ENCODE results near the gene CIB1. TPM values are rescaled to one million over a fixed set of nuclear protein-coding genes. Genes with fewer than 3 reads are reported as not detected.

CIB1 gene
- total RNA-seq, 1 donor from 2014 or later: 19.8 TPM

DNA sequence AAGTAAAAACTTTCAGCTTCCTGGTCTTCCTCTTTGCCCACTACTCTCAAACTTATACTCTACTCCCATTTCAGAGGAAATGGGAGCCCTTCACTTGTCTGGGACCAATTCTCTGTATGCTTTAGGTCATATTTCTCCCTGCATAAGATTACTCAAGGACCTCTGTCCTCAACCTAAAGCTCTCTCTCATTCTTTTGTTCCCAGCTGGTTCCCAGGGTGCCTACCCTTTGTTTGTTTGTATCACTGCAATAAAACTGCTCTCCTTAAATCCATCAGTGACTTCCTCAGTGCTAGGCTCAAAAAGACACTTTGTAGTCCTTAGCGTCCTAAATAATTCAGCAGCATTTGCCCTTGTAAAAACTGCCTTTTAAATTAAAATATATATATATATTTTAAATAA is 34.7 kb upstream of the CIB1 start:
- peak overlapping the region; percentile 89 for H3K27ac Mint-ChIP-seq (ENCODE audit: unreplicated experiment)
- H3K4me3 Mint-ChIP-seq (ENCODE audit: unreplicated experiment): peak overlapping the region; percentile 67
- no peak for DNase-seq (ENCODE audit: low spot score)
- peaks cover 9% of the 10 kb centered on the region for H3K27me3 Mint-ChIP-seq (ENCODE audit: unreplicated experiment)
- H3K4me1 Mint-ChIP-seq (ENCODE audit: unreplicated experiment): peaks cover 50% of the 10 kb centered on the region
- peaks cover 18% of the 10 kb centered on the region for H3K36me3 Mint-ChIP-seq (ENCODE audit: low read depth, unreplicated experiment)
- no peaks in the 10 kb centered on the region for H3K9me3 Mint-ChIP-seq (ENCODE audit: unreplicated experiment)
- TF ChIP-seq, protein P1, sequence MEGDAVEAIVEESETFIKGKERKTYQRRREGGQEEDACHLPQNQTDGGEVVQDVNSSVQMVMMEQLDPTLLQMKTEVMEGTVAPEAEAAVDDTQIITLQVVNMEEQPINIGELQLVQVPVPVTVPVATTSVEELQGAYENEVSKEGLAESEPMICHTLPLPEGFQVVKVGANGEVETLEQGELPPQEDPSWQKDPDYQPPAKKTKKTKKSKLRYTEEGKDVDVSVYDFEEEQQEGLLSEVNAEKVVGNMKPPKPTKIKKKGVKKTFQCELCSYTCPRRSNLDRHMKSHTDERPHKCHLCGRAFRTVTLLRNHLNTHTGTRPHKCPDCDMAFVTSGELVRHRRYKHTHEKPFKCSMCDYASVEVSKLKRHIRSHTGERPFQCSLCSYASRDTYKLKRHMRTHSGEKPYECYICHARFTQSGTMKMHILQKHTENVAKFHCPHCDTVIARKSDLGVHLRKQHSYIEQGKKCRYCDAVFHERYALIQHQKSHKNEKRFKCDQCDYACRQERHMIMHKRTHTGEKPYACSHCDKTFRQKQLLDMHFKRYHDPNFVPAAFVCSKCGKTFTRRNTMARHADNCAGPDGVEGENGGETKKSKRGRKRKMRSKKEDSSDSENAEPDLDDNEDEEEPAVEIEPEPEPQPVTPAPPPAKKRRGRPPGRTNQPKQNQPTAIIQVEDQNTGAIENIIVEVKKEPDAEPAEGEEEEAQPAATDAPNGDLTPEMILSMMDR (IDR thresholded peaks at IDR 0.05; ENCODE audit: unreplicated experiment): no peak

DNA sequence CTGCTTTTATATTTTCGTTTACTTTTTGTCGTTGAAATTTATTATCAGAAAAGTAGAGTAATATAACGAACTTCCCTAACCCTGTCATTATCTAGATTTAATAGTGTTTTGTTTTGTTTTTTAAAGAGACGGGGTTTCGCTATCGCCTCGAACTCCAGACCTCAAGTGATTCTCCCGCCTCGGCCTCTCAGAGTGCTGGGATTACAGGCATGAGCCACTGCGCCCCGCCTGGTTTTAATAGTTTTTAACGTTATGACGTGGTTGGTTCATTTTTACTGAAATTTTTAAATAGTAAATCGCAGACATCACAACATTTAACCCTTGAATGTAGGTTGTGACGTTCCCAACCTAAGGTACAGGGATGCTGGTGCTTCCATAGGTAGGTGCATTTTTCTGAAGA is 32.7 kb upstream of the CIB1 start:
- DNase-seq (ENCODE audit: low spot score): no peak
- Mint-ChIP-seq H3K36me3 (ENCODE audit: low read depth, unreplicated experiment) (peaks cover 9% of the 10 kb centered on the region), H3K27ac (ENCODE audit: unreplicated experiment) (peak overlapping the region; percentile 81), H3K4me1 (ENCODE audit: unreplicated experiment) (peaks cover 51% of the 10 kb centered on the region), H3K9me3 (ENCODE audit: unreplicated experiment) (no peaks in the 10 kb centered on the region), H3K27me3 (ENCODE audit: unreplicated experiment) (peaks cover 9% of the 10 kb centered on the region), H3K4me3 (ENCODE audit: unreplicated experiment) (peak overlapping the region; percentile 96)
- TF ChIP-seq, protein P1 (IDR thresholded peaks at IDR 0.05; ENCODE audit: unreplicated experiment): no peak

- TF ChIP-seq, protein P1 (IDR thresholded peaks at IDR 0.05; ENCODE audit: unreplicated experiment): no peak
- Mint-ChIP-seq H3K4me3 (ENCODE audit: unreplicated experiment) (peak overlapping the region; percentile 96), H3K27ac (ENCODE audit: unreplicated experiment) (peak overlapping the region; percentile 94), H3K27me3 (ENCODE audit: unreplicated experiment) (peaks cover 12% of the 10 kb centered on the region), H3K36me3 (ENCODE audit: low read depth, unreplicated experiment) (peaks cover 5% of the 10 kb centered on the region), H3K9me3 (ENCODE audit: unreplicated experiment) (no peaks in the 10 kb centered on the region), H3K4me1 (ENCODE audit: unreplicated experiment) (peaks cover 49% of the 10 kb centered on the region)
- peak; percentile 42 for DNase-seq (ENCODE audit: low spot score)
Measured at GRCh38 chr15:90266061-90266431, 32.3 kb upstream of the CIB1 start.

DNA sequence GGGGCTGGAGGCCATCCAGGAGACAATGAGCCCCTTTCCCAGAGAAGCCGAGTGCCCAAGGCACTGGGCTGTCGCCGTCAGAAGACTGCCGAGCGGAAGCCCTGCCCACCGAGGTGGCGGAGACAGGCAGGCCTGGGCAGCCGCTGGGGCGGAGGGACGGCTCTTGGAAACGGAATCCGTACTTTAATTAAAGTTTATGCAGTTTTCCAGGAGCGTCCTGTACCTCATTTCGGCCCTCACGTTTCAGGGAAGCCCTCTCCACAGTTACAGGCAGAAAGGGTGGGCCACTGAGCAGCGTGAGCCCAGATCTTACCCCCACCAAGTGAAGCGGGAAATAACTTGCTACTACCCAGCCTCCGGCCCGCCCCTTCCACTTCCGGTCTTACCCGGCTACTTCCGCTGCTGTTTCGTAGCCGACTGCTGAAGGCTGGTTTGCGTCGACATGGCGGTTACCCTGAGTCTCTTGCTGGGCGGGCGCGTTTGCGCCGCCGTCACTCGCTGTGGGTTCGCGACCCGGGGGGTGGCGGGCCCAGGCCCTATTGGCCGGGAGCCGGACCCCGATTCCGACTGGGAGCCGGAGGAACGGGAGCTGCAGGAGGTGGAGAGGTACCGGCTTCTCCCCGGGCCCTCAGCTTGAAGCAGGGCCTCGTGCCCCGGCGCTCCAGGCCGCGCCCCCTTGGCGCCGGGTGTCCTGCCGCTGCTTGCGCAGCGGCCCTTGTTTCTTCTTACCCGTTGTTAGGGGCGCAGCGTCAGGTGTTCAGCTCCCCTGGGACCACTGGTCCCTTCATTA is 31.7 kb upstream of the CIB1 start, which contains the start of gene NGRN:
TSS of gene NGRN (plus strand) at position 402 of the 790 bp plus-strand sequence. CDS start at position 443, 41 bp downstream.
- Mint-ChIP-seq H3K9me3 (ENCODE audit: unreplicated experiment) (no peaks in the 10 kb centered on the region), H3K36me3 (ENCODE audit: low read depth, unreplicated experiment) (peaks cover 4% of the 10 kb centered on the region), H3K4me3 (ENCODE audit: unreplicated experiment) (peak within 1 kb of the TSS; percentile 96), H3K27ac (ENCODE audit: unreplicated experiment) (peak within 1 kb of the TSS; percentile 94), H3K4me1 (ENCODE audit: unreplicated experiment) (peaks cover 46% of the 10 kb centered on the region), H3K27me3 (ENCODE audit: unreplicated experiment) (peaks cover 12% of the 10 kb centered on the region)
- DNase-seq (ENCODE audit: low spot score): peak; percentile 87
- TF ChIP-seq, protein P1 (IDR thresholded peaks at IDR 0.05; ENCODE audit: unreplicated experiment): no peak

GRCh38 chr15:90264671-90265070 is 30.9 kb upstream of the CIB1 start:
- peaks cover 12% of the 10 kb centered on the region for H3K27me3 Mint-ChIP-seq (ENCODE audit: unreplicated experiment)
- H3K9me3 Mint-ChIP-seq (ENCODE audit: unreplicated experiment): no peaks in the 10 kb centered on the region
- peaks cover 40% of the 10 kb centered on the region for H3K4me1 Mint-ChIP-seq (ENCODE audit: unreplicated experiment)
- peak overlapping the region; percentile 96 for H3K4me3 Mint-ChIP-seq (ENCODE audit: unreplicated experiment)
- TF ChIP-seq, protein P1 (IDR thresholded peaks at IDR 0.05; ENCODE audit: unreplicated experiment): no peak
- DNase-seq (ENCODE audit: low spot score): no peak
- peak overlapping the region; percentile 94 for H3K27ac Mint-ChIP-seq (ENCODE audit: unreplicated experiment)
- peaks cover 4% of the 10 kb centered on the region for H3K36me3 Mint-ChIP-seq (ENCODE audit: low read depth, unreplicated experiment)

Data from endothelial cell (in vitro differentiated cells).